ENCODE measurements around the gene RFX8. TPM values are rescaled to one million over a fixed set of nuclear protein-coding genes. Genes with fewer than 3 reads are reported as not detected.

The RFX8 gene
- total RNA-seq, 4 donors from 2014 or later = 1.4 to 6.9 (median 3.9) TPM

DNA sequence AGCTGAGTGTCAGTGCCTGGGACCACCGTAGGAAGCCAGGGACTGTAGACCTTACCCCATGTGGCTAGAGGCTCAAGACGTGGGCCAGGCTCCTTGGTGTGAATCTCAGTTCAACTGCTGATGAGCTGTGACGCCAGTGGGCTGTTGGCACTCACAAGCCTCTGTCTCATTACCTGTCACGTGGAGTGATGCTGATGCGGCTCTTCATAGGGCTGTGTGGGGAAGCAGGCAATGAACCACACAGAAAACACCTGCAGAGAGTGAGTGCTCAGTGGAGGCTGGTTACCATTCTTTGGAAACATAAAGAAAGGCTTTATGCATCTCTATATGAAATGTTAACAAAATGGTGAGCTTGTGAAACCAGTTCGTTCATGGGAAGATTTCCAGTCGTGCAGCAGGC, 123.7 kb downstream of the RFX8 start:
- Histone ChIP-seq H3K4me3 (no peak overlapping the region), H3K4me1 (no peaks in the 10 kb centered on the region), H3K27ac (no peak overlapping the region), H3K36me3 (no peaks in the 10 kb centered on the region), H3K27me3 (no peaks in the 10 kb centered on the region), H3K9me3 (no peaks in the 10 kb centered on the region)
- no peak for TF ChIP-seq EP300 (IDR thresholded peaks at IDR 0.05)
- TF ChIP-seq, protein P1, sequence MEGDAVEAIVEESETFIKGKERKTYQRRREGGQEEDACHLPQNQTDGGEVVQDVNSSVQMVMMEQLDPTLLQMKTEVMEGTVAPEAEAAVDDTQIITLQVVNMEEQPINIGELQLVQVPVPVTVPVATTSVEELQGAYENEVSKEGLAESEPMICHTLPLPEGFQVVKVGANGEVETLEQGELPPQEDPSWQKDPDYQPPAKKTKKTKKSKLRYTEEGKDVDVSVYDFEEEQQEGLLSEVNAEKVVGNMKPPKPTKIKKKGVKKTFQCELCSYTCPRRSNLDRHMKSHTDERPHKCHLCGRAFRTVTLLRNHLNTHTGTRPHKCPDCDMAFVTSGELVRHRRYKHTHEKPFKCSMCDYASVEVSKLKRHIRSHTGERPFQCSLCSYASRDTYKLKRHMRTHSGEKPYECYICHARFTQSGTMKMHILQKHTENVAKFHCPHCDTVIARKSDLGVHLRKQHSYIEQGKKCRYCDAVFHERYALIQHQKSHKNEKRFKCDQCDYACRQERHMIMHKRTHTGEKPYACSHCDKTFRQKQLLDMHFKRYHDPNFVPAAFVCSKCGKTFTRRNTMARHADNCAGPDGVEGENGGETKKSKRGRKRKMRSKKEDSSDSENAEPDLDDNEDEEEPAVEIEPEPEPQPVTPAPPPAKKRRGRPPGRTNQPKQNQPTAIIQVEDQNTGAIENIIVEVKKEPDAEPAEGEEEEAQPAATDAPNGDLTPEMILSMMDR (IDR thresholded peaks at IDR 0.05) = no peak
- no peak for TF ChIP-seq POLR2A (IDR thresholded peaks at IDR 0.05)
- 83 to 88% methylated on average over 7 of the region's 7 CpGs for WGBS, 2 donors
- no peak for DNase-seq (ENCODE audit: low spot score in 2 of 2)

DNA sequence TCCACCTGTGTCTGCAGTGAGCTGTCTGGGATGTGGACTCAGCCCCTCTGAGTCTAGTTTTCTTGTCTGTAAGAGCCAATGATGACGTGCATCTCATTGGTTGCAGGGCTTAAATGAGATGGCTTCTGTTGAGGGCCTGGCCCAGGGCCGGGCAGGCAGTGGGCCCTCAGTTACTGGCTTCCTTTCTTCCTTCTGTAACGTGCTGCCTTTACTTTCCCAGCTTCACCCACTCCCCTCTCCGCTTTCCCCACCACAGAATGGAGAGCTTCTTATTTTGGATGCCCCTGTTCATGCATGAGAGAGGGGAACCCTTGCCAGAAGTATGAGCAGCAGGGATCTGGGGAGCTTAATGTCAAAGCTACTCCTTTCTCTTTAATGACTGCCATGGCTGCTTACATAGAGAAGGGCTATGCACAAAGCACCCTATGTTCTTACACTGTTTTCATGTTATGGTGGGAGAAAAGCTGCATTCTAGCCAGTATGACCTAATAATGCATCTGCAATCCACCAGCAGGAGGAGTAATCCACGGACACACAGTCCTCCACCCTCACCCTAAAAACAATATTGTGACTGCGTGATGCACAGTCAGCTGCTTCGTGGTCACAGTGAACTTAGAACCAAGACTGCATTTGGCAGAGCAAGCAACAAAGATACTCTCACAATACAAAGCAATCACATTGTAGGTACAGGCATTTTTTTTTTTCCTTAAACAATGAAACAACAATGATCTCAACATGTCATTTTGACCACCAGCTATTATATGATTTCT, 124.8 kb downstream of the RFX8 start:
- Histone ChIP-seq H3K4me1 (no peaks in the 10 kb centered on the region), H3K9me3 (no peaks in the 10 kb centered on the region), H3K36me3 (no peaks in the 10 kb centered on the region), H3K27ac (peak overlapping the region in 2 of 4 donors; percentile 10 to 11), H3K4me3 (no peak overlapping the region), H3K27me3 (no peaks in the 10 kb centered on the region)
- DNase-seq (ENCODE audit: low spot score in 2 of 2) = no peak
- TF ChIP-seq, protein P1 (IDR thresholded peaks at IDR 0.05) = peak in 2 of 5 experiments; percentile 16 to 17
- TF ChIP-seq EP300 (IDR thresholded peaks at IDR 0.05) = no peak
- TF ChIP-seq POLR2A (IDR thresholded peaks at IDR 0.05) = no peak
- WGBS, 2 donors = 47 to 53% methylated on average over 7 of the region's 7 CpGs

DNA sequence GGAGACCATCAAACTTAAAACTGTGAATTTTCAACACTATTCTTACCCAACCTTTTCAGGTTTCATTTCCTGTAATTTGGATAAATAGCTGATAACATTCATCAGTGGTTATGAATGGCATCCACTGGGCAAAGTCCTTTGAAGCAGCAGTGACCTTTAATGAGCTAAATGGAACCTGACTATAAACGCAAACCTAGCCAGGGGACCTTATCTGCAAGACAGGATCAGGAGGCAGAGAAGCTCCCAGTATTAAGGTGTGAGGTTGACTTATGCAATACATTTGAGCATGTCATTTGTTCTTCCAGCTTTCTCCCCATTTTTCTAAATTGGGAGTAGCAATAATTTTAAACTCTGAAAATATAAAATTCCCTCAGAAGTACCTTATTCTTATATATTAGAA, 126.0 kb downstream of the RFX8 start:
- TF ChIP-seq POLR2A (IDR thresholded peaks at IDR 0.05) (no peak), EP300 (IDR thresholded peaks at IDR 0.05) (no peak)
- TF ChIP-seq, protein P1 (IDR thresholded peaks at IDR 0.05) = no peak
- H3K27ac ChIP-seq = no peak overlapping the region
- no peaks in the 10 kb centered on the region for H3K4me1 ChIP-seq
- H3K27me3 ChIP-seq = no peaks in the 10 kb centered on the region
- WGBS, 2 donors = 86 to 91% methylated on average over 1 of the region's 1 CpG
- no peaks in the 10 kb centered on the region for H3K9me3 ChIP-seq
- H3K36me3 ChIP-seq = no peaks in the 10 kb centered on the region
- H3K4me3 ChIP-seq = no peak overlapping the region
- DNase-seq (ENCODE audit: low spot score in 2 of 2) = no peak

Other genes starting within 250 kb of the RFX8 start
- gene CNOT11, start 222.2 kb downstream of the RFX8 start, total RNA-seq = 10 to 100 TPM; 17.5 to 29.9 (median 19.6) TPM
- gene RNF149, start 166.4 kb downstream of the RFX8 start, total RNA-seq = 100 to 1,000 TPM in 1 of 4 donors, 10 to 100 TPM in 3; 61.0 to 108 (median 67.3) TPM
- gene CREG2, start 87.6 kb downstream of the RFX8 start, total RNA-seq = not detected
- gene MAP4K4, start 222.6 kb upstream of the RFX8 start, total RNA-seq = 10 to 100 TPM; 78.0 to 85.7 (median 84.4) TPM

Measured in tibial nerve (tissue), 4 donors.